HL-60 (cell line): ENCODE results near the gene RAB11FIP2.

Experiments
- DNase-seq, 2 experiments: peaks; one replicate each; pipeline ENCODE4 v3.0.0-alpha.2; 2010 to 2020; ENCODE audit warnings: low read depth in 1 of 2, low spot score in 1 of 2
- H3K27ac ChIP-seq: fragments of 250-450 bp; sonication (Bioruptor Pico); replicated peaks from 2 replicates; pipeline ENCODE4 v1.5.1; 2020; ENCODE audit warnings: mild to moderate bottlenecking, moderate library complexity
- H3K27me3 ChIP-seq: fragments of 250-450 bp; sonication (Bioruptor Pico); 2 replicates; pipeline ENCODE4 v1.5.1; 2021; ENCODE audit warnings: mild to moderate bottlenecking, moderate library complexity; ENCODE audit not compliant: insufficient read depth, poor library complexity, severe bottlenecking
- H3K4me3 ChIP-seq: replicated peaks from 2 replicates; pipeline ENCODE4 v1.5.1; 2011; ENCODE audit warnings: mild to moderate bottlenecking, control low read depth, low read length; ENCODE audit not compliant: insufficient read depth
- CTCF ChIP-seq: IDR thresholded peaks from one replicate; pipeline ENCODE4 v1.5.1; 2011; ENCODE audit warnings: low read length, control low read depth, inconsistent platforms; ENCODE audit not compliant: insufficient read depth
- GABPA ChIP-seq: IDR thresholded peaks from 2 replicates; pipeline ENCODE4 v1.6.1; 2012; ENCODE audit warnings: low read depth
- POLR2AphosphoS5 ChIP-seq: IDR thresholded peaks from 2 replicates; pipeline ENCODE4 v1.6.1; 2012; ENCODE audit warnings: low read depth
- REST ChIP-seq: IDR thresholded peaks from 2 replicates; pipeline ENCODE4 v1.6.1; 2012; ENCODE audit warnings: low read depth; ENCODE audit not compliant: insufficient replicate concordance
- SPI1 ChIP-seq: IDR thresholded peaks from 2 replicates; pipeline ENCODE4 v1.6.1; 2012; ENCODE audit warnings: low read depth, mild to moderate bottlenecking, borderline replicate concordance

Gene RAB11FIP2

GRCh38 chr10:118012952-118013525 is 33.7 kb downstream of the RAB11FIP2 start:
- TF ChIP-seq POLR2AphosphoS5: no peak
- no peak for TF ChIP-seq REST
- no peak for TF ChIP-seq CTCF
- no peak for TF ChIP-seq GABPA
- TF ChIP-seq SPI1: no peak
- DNase-seq: no peak
- no peaks in the 10 kb centered on the region for H3K27me3 ChIP-seq
- no peak overlapping the region for H3K27ac ChIP-seq
- no peak overlapping the region for H3K4me3 ChIP-seq

GRCh38 chr10:118007773-118008172 is 39.0 kb downstream of the RAB11FIP2 start:
- no peak for TF ChIP-seq POLR2AphosphoS5
- TF ChIP-seq REST: no peak
- no peak for TF ChIP-seq GABPA
- TF ChIP-seq SPI1: no peak
- TF ChIP-seq CTCF: no peak
- Histone ChIP-seq H3K27me3 (no peaks in the 10 kb centered on the region), H3K27ac (no peak overlapping the region), H3K4me3 (no peak overlapping the region)
- DNase-seq: no peak

- Histone ChIP-seq H3K27ac (no peak overlapping the region), H3K27me3 (no peaks in the 10 kb centered on the region), H3K4me3 (no peak overlapping the region)
- DNase-seq: no peak
- TF ChIP-seq CTCF (no peak), SPI1 (no peak), POLR2AphosphoS5 (no peak), GABPA (no peak), REST (no peak)
Observed at GRCh38 chr10:118003126-118003525, 43.6 kb downstream of the RAB11FIP2 start.
